HepG2 (cell line): ENCODE data around the gene MYO5B. TPM values are rescaled to one million over a fixed set of nuclear protein-coding genes. Genes with fewer than 3 reads are reported as not detected.

ENCODE experiments used
- ATAC-seq: fragments of 200-7000 bp; cut with Tn5 transposase; 3 replicates; pipeline ENCODE4 v1.9.1; 2020; ENCODE audit warnings: mild to moderate bottlenecking, moderate library complexity
- BruUV-seq: library from RNA; stranded (reverse); fragments of 400-500 nt; replicated peaks from 2 replicates; lab custom pipeline; 2021; lab: Mats Ljungman, UMichigan
- CTCF ChIA-PET: fragments of 300-600 bp; formaldehyde crosslinking; extraction: SDS; loops from one replicate; lab custom pipeline; 2021; ENCODE audit warnings: low total read pairs, inconsistent platforms, low intra/inter-chr PET ratio; lab: Yijun Ruan, JAX
- POLR2A ChIA-PET: fragments of 350-600 bp; sonication (Branson Sonifier 250); formaldehyde crosslinking; loops from one replicate; lab custom pipeline; 2020; ENCODE audit warnings: antibody characterized with exemption, inconsistent platforms; lab: Yijun Ruan, JAX
- DNase-seq: peaks from one replicate; pipeline ENCODE4 v3.0.0-alpha.2; 2015; ENCODE audit warnings: low spot score
- FAIRE-seq: peaks from 3 replicates; lab custom pipeline; 2011; peaks lifted over from hg19 to GRCh38; lab: Jason Lieb, UNC
- H2AFZ ChIP-seq: one replicate; pipeline ENCODE4 v1.6.1; 2011; ENCODE audit warnings: low read length, inconsistent platforms
- H3K27ac ChIP-seq: fragments of 300-600 bp; 3 replicates; pipeline ENCODE4 v1.8.0; 2011; ENCODE audit warnings: mixed run types, mild to moderate bottlenecking, mixed read lengths, low read length, inconsistent platforms; ENCODE audit not compliant: insufficient read depth; ENCODE audit errors: extremely low read length
- H3K27me3 ChIP-seq, 2 experiments: fragments of 200-600 bp in 1 of 2; 2 replicates in 1 of 2; 3 replicates in 1 of 2; pipeline versions ENCODE4 v1.6.0 to v1.8.0; 2011; ENCODE audit warnings: low read length in 2 of 2, mild to moderate bottlenecking in 2 of 2, moderate library complexity in 2 of 2, inconsistent platforms in 1 of 2; ENCODE audit not compliant: insufficient read depth in 2 of 2, control insufficient read depth in 1 of 2
- H3K36me3 ChIP-seq, 2 experiments: fragments of 200-600 bp in 1 of 2; replicated peaks in 1 of 2; 2 replicates in 1 of 2; 3 replicates in 1 of 2; pipeline versions ENCODE4 v1.5.1 to v1.8.0; 2011; ENCODE audit warnings: low read length in 2 of 2, inconsistent platforms in 1 of 2; ENCODE audit not compliant: insufficient read depth in 2 of 2, control insufficient read depth in 1 of 2
- H3K4me1 ChIP-seq: 2 replicates; pipeline ENCODE4 v1.5.1; 2012; ENCODE audit warnings: low read length, inconsistent platforms; ENCODE audit not compliant: insufficient read depth
- H3K4me2 ChIP-seq: 2 replicates; pipeline ENCODE4 v1.6.0; 2011; ENCODE audit warnings: low read depth, low read length, inconsistent platforms
- H3K4me3 ChIP-seq, 3 experiments: fragments of 200-600 bp in 1 of 3; sonication (generic), shearing (Covaris generic) in 1 of 3; replicated peaks in 1 of 3; 2 replicates each; pipeline ENCODE4 v1.5.1; 2011 to 2016; ENCODE audit warnings: low read length in 3 of 3, inconsistent platforms in 2 of 3, low read depth in 2 of 3, mild to moderate bottlenecking in 2 of 3, control low read depth in 1 of 3, mixed read lengths in 1 of 3; ENCODE audit not compliant: insufficient read depth in 1 of 3
- H3K79me2 ChIP-seq: one replicate; pipeline ENCODE4 v1.6.1; 2011; ENCODE audit warnings: low read length, inconsistent platforms; ENCODE audit not compliant: insufficient read depth
- H3K9ac ChIP-seq: 2 replicates; pipeline ENCODE4 v1.6.0; 2011; ENCODE audit warnings: mild to moderate bottlenecking, low read depth, low read length, inconsistent platforms; ENCODE audit not compliant: insufficient read depth
- H3K9me3 ChIP-seq: 2 replicates; pipeline ENCODE4 v1.5.1; 2012; ENCODE audit warnings: mild to moderate bottlenecking, low read length
- H4K20me1 ChIP-seq: 2 replicates; pipeline ENCODE4 v1.6.0; 2011; ENCODE audit warnings: inconsistent platforms, mild to moderate bottlenecking, low read length, moderate library complexity; ENCODE audit not compliant: insufficient read depth
- HDAC2 ChIP-seq: sonication (generic); formaldehyde crosslinking; IDR thresholded peaks from 2 replicates; pipeline ENCODE4 v1.4.0; 2020; ENCODE audit warnings: missing genetic modification reagents
- RXRA ChIP-seq: sonication (generic); formaldehyde crosslinking; IDR thresholded peaks from 2 replicates; pipeline ENCODE4 v1.5.1; 2020; ENCODE audit warnings: missing genetic modification reagents
- SYNCRIP ChIP-seq: fragments of 200-400 bp; formaldehyde crosslinking; IDR thresholded peaks from 2 replicates; pipeline ENCODE4 v1.6.1; 2018; ENCODE audit warnings: mild to moderate bottlenecking, low read depth, low read length; ENCODE audit not compliant: insufficient read depth
- WGBS: methylation state at CpG from one replicate; pipeline ENCODE4 v1.1.6; 2017; ENCODE audit warnings: low lambda C conversion rate; 5-methylcytosine and 5-hydroxymethylcytosine counted together
- in situ Hi-C: cut with HindIII; loops from 2 replicates; pipeline ENCODE4 v1.10.0; 2017; ENCODE audit warnings: low pct_unique_long_range_greater_than_20kb; ENCODE audit not compliant: extremely low pct_ligation_motif_present
- intact Hi-C: fragments of 100-400 bp; cut with micrococcal nuclease; formaldehyde crosslinking; loops from one replicate; pipeline ENCODE4 v1.10.0; 2022; ENCODE audit not compliant: unreplicated experiment
- polyA plus RNA-seq, 8 experiments: library from polyadenylated mRNA; depleted of rRNA in 3 of 8; stranded (reverse) in 7 of 8; unstranded in 1 of 8; fragments of >200 nt; fragmentation: Illumina TruSeq in 4 of 8; extraction: Trizol in 4 of 8; gene quantifications; 2 replicates each; pipeline versions ENCODE4 v1.2.1 to v1.2.3, GENCODE V29; 2011 to 2016; ENCODE audit warnings: low read depth in 4 of 8, missing spikeins in 1 of 8, mixed read lengths in 1 of 8; ENCODE audit not compliant: insufficient read depth in 1 of 8
- total RNA-seq, 5 experiments: library from RNA; depleted of rRNA; stranded (reverse); fragments of >200 nt; fragmentation: Illumina TruSeq; extraction: Trizol; gene quantifications; 2 replicates each; pipeline ENCODE4 v1.2.3, GENCODE V29; 2016; ENCODE audit warnings: low read depth in 1 of 5
- TF ChIP-seq, protein P1 (sequence below): sonication (generic); formaldehyde crosslinking; IDR thresholded peaks from 2 replicates; pipeline ENCODE4 v1.4.0; 2020; ENCODE audit warnings: mild to moderate bottlenecking, low read depth, missing genetic modification reagents
- TF ChIP-seq, protein P2 (sequence below): sonication (generic); formaldehyde crosslinking; IDR thresholded peaks from 2 replicates; pipeline ENCODE4 v1.5.0; 2020; ENCODE audit warnings: mild to moderate bottlenecking, missing genetic modification reagents
- TF ChIP-seq, protein P3 (sequence below): sonication (generic); formaldehyde crosslinking; IDR thresholded peaks from 2 replicates; pipeline ENCODE4 v1.4.0; 2020; ENCODE audit warnings: mild to moderate bottlenecking, missing genetic modification reagents

MYO5B gene
- total and polyA plus RNA-seq, 2 of the 13 experiments (the other 11 are each of a cell fraction or from before 2014, with no cell fraction given), result 13.1 to 24.0 TPM

GRCh38 chr18:50171406-50171805 lies 23.5 kb downstream of the MYO5B start:
- H3K79me2 ChIP-seq, result no peaks in the 10 kb centered on the region
- DNase-seq (no peak), ATAC-seq (no peak), FAIRE-seq (no peak)
- H3K4me2 ChIP-seq, result no peak overlapping the region
- H3K9me3 ChIP-seq, result no peaks in the 10 kb centered on the region
- WGBS, result 92% methylated on average over 2 of the region's 2 CpGs
- H3K27ac ChIP-seq, result no peak overlapping the region
- H3K4me1 ChIP-seq, result no peaks in the 10 kb centered on the region
- intact Hi-C loops (no loop called here), in situ Hi-C loops (no loop called here)
- CTCF ChIA-PET, result no interaction called here
- H3K36me3 ChIP-seq, result no peaks in the 10 kb centered on the region
- H3K4me3 ChIP-seq, result no peak overlapping the region
- no peaks in the 10 kb centered on the region for H4K20me1 ChIP-seq
- no TSS peak for BruUV-seq
- H2AFZ ChIP-seq, result no peak overlapping the region
- POLR2A ChIA-PET, result no interaction called here
- H3K27me3 ChIP-seq, result no peaks in the 10 kb centered on the region
- TF ChIP-seq, protein P1, sequence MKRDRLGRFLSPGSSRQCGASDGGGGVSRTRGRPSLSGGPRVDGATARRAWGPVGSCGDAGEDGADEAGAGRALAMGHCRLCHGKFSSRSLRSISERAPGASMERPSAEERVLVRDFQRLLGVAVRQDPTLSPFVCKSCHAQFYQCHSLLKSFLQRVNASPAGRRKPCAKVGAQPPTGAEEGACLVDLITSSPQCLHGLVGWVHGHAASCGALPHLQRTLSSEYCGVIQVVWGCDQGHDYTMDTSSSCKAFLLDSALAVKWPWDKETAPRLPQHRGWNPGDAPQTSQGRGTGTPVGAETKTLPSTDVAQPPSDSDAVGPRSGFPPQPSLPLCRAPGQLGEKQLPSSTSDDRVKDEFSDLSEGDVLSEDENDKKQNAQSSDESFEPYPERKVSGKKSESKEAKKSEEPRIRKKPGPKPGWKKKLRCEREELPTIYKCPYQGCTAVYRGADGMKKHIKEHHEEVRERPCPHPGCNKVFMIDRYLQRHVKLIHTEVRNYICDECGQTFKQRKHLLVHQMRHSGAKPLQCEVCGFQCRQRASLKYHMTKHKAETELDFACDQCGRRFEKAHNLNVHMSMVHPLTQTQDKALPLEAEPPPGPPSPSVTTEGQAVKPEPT, result no peak
- no peak for TF ChIP-seq SYNCRIP
- TF ChIP-seq HDAC2 (CRISPR knock-in tag), result no peak
- TF ChIP-seq, protein P2, sequence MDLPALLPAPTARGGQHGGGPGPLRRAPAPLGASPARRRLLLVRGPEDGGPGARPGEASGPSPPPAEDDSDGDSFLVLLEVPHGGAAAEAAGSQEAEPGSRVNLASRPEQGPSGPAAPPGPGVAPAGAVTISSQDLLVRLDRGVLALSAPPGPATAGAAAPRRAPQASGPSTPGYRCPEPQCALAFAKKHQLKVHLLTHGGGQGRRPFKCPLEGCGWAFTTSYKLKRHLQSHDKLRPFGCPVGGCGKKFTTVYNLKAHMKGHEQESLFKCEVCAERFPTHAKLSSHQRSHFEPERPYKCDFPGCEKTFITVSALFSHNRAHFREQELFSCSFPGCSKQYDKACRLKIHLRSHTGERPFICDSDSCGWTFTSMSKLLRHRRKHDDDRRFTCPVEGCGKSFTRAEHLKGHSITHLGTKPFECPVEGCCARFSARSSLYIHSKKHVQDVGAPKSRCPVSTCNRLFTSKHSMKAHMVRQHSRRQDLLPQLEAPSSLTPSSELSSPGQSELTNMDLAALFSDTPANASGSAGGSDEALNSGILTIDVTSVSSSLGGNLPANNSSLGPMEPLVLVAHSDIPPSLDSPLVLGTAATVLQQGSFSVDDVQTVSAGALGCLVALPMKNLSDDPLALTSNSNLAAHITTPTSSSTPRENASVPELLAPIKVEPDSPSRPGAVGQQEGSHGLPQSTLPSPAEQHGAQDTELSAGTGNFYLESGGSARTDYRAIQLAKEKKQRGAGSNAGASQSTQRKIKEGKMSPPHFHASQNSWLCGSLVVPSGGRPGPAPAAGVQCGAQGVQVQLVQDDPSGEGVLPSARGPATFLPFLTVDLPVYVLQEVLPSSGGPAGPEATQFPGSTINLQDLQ (CRISPR knock-in tag), result no peak
- TF ChIP-seq, protein P3, sequence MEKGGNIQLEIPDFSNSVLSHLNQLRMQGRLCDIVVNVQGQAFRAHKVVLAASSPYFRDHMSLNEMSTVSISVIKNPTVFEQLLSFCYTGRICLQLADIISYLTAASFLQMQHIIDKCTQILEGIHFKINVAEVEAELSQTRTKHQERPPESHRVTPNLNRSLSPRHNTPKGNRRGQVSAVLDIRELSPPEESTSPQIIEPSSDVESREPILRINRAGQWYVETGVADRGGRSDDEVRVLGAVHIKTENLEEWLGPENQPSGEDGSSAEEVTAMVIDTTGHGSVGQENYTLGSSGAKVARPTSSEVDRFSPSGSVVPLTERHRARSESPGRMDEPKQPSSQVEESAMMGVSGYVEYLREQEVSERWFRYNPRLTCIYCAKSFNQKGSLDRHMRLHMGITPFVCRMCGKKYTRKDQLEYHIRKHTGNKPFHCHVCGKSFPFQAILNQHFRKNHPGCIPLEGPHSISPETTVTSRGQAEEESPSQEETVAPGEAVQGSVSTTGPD (CRISPR knock-in tag), result no peak
- no peak for TF ChIP-seq RXRA
- no peak overlapping the region for H3K9ac ChIP-seq
